ENCODE measurements around the gene C2orf42. TPM values are rescaled to one million over a fixed set of nuclear protein-coding genes. Genes with fewer than 3 reads are reported as not detected.

Gene C2orf42
- total and polyA plus RNA-seq, 10 of the 15 experiments (the other 5 are each of a cell fraction or from before 2014, with no cell fraction given): 5.5 to 19.8 (median 11.5) TPM

DNA sequence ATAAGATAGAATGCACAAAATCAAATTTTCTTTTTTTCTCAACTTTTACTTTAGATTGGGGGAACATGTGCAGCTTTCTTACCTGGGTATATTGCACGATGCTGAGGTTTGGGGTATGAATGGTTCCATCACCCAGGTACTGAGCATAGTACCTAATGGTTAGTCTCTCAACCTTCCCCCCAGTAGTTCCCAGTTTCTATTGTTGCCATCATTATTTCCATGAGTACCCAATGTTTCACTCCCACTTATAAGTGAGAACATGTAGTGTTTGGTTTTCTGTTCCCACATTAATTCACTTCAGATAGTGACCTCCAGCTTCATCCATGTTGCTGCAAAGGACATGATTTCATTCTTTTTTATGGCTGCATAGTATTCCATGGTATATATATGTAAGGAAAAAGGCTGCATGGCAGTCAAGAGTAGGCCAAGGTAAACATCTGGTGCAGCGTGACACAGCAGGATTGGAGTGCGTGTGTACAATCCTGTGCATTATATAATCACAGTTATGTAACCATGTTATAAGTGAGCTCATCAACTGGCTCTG, 10.5 kb upstream of the C2orf42 start:
- Histone ChIP-seq H3K9me3 (replicated peaks; ENCODE audit: control insufficient read depth, insufficient read depth, low read length) (no peaks in the 10 kb centered on the region; the same call in 2 of the 3 replicates), H2AFZ (ENCODE audit: control insufficient read depth, low read depth, low read length) (no peak overlapping the region), H3K36me3 (ENCODE audit: control insufficient read depth in 2 of 2, insufficient read depth in 2 of 2, low read length in 1 of 2) (no peaks in the 10 kb centered on the region), H3K4me3 (no peak overlapping the region), H3K79me2 (ENCODE audit: control insufficient read depth, insufficient read depth, low read length) (no peaks in the 10 kb centered on the region), H4K20me1 (ENCODE audit: control insufficient read depth, insufficient read depth) (no peaks in the 10 kb centered on the region), H3K27me3 (replicated peaks in 1 of 2; ENCODE audit: control insufficient read depth in 2 of 2, insufficient read depth in 2 of 2, low read length in 1 of 2) (no peaks in the 10 kb centered on the region), H3K4me2 (ENCODE audit: control insufficient read depth, insufficient read depth) (no peak overlapping the region), H3K4me1 (ENCODE audit: control insufficient read depth, insufficient read depth, low read length) (no peaks in the 10 kb centered on the region), H3K27ac (ENCODE audit: control insufficient read depth, insufficient read depth) (no peak overlapping the region), H3K9ac (ENCODE audit: control insufficient read depth, insufficient read depth, low read length) (no peak overlapping the region)
- WGBS (ENCODE audit: insufficient coverage, insufficient replicate concordance, low lambda C conversion rate, missing lambda C conversion rate): 96% methylated on average over 3 of the region's 3 CpGs
- ATAC-seq (no peak), FAIRE-seq (no peak), DNase-seq (ENCODE audit: low read depth, low spot score) (no peak)
- in situ Hi-C loops (cut with MboI): no loop called here
- ChIA-PET SMC1A (ENCODE audit: uncharacterized antibody, unreplicated experiment) (interaction anchor here (1.5 kb wide), 1 partner anchor 10 kb away, joined by 3 read pairs; no protein-coding TSS in a partner anchor), POLR2A (interaction anchor here (0.5 to 1.8 kb wide), 2 partner anchors 10 to 310 kb away, joined by 4 to 6 read pairs; partner anchors contain the start of gene C2orf42), RAD21 (ENCODE audit: unreplicated experiment) (interaction anchor here (0.6 kb wide), 1 partner anchor 430 kb away, joined by 3 read pairs; no protein-coding TSS in a partner anchor), CTCF (no interaction called here)
- intact Hi-C loops (cut with micrococcal nuclease; ENCODE audit: unreplicated experiment): no loop called here
- no TSS peak for BruUV-seq (replicated peaks)
- TF ChIP-seq NFYB (IDR thresholded peaks at IDR 0.05; ENCODE audit: insufficient read depth, low read depth, low read length) (no peak), ZNF622 (IDR thresholded peaks at IDR 0.05) (no peak), BCLAF1 (IDR thresholded peaks at IDR 0.05) (no peak), SREBF1 (IDR thresholded peaks at IDR 0.05; ENCODE audit: low read length) (no peak), NR2C1 (IDR thresholded peaks at IDR 0.05) (no peak), MYC (IDR thresholded peaks at IDR 0.05; ENCODE audit: insufficient read depth, insufficient read length, insufficient replicate concordance, low read length, severe bottlenecking) (no peak), CHD1 (IDR thresholded peaks at IDR 0.05; ENCODE audit: low read depth, low read length) (no peak), IRF3 (IDR thresholded peaks at IDR 0.05) (no peak), CBX3 (IDR thresholded peaks at IDR 0.05; ENCODE audit: borderline replicate concordance, low read depth) (no peak), ZNF217 (IDR thresholded peaks at IDR 0.05) (no peak), CHD4 (IDR thresholded peaks at IDR 0.05) (no peak), JUND (IDR thresholded peaks at IDR 0.05; ENCODE audit: low read depth, low read length) (no peak)
- TF ChIP-seq, protein P1, sequence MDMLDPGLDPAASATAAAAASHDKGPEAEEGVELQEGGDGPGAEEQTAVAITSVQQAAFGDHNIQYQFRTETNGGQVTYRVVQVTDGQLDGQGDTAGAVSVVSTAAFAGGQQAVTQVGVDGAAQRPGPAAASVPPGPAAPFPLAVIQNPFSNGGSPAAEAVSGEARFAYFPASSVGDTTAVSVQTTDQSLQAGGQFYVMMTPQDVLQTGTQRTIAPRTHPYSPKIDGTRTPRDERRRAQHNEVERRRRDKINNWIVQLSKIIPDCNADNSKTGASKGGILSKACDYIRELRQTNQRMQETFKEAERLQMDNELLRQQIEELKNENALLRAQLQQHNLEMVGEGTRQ (IDR thresholded peaks at IDR 0.05; ENCODE audit: borderline replicate concordance, low read depth, low read length): no peak
- TF ChIP-seq, protein P2, sequence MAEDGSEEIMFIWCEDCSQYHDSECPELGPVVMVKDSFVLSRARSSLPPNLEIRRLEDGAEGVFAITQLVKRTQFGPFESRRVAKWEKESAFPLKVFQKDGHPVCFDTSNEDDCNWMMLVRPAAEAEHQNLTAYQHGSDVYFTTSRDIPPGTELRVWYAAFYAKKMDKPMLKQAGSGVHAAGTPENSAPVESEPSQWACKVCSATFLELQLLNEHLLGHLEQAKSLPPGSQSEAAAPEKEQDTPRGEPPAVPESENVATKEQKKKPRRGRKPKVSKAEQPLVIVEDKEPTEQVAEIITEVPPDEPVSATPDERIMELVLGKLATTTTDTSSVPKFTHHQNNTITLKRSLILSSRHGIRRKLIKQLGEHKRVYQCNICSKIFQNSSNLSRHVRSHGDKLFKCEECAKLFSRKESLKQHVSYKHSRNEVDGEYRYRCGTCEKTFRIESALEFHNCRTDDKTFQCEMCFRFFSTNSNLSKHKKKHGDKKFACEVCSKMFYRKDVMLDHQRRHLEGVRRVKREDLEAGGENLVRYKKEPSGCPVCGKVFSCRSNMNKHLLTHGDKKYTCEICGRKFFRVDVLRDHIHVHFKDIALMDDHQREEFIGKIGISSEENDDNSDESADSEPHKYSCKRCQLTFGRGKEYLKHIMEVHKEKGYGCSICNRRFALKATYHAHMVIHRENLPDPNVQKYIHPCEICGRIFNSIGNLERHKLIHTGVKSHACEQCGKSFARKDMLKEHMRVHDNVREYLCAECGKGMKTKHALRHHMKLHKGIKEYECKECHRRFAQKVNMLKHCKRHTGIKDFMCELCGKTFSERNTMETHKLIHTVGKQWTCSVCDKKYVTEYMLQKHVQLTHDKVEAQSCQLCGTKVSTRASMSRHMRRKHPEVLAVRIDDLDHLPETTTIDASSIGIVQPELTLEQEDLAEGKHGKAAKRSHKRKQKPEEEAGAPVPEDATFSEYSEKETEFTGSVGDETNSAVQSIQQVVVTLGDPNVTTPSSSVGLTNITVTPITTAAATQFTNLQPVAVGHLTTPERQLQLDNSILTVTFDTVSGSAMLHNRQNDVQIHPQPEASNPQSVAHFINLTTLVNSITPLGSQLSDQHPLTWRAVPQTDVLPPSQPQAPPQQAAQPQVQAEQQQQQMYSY (CRISPR knock-in tag; IDR thresholded peaks at IDR 0.05): no peak
